Measurements from ENCODE around the gene HSPA1B.
A peak's percentile ranks its signal among the peaks of the same experiment; 100 is the strongest.
"Not testable (repeated sequence)": the region's sequence is repeated elsewhere in the genome, so short reads cannot be mapped to it uniquely, and the experiment has no call there.

The HSPA1B gene

DNA sequence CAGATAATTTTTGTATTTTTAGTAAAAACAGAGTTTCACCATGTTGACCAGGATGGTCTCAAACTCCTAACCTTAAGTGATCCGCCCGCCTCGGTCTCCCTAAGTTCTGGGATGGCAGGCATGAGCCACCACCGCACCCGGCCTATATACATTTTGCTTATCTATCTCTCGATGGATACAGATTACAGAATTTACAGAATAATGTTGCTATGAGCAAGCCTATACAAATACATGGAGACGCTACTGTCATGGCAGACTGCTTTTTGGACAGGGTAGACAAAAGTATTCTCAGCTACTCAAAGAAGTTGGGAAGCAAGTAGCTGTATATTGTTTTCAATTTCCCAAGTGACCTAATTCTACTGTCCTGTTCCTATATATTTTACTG, 14.1 kb upstream of the HSPA1B start:
- Histone ChIP-seq H3K36me3 (ENCODE audit: control insufficient read depth in 1 of 2, insufficient read depth in 2 of 2, low read length in 2 of 2) (no peaks in the 10 kb centered on the region), H3K14ac (ENCODE audit: low read length) (no peak overlapping the region), H4K91ac (ENCODE audit: low read depth, low read length) (peak overlapping the region; percentile 35), H3K4me2 (ENCODE audit: low read length) (peak overlapping the region; percentile 41), H2AFZ (ENCODE audit: insufficient read depth, low read length, poor library complexity) (no peak overlapping the region), H3K4me3 (ENCODE audit: low read depth, low read length) (no peak overlapping the region), H3K23ac (ENCODE audit: low read length) (no peak overlapping the region), H2BK12ac (ENCODE audit: low read length) (no peak overlapping the region), H4K8ac (ENCODE audit: low read depth, low read length) (peak overlapping the region; percentile 4), H3K4ac (ENCODE audit: low read depth, low read length) (no peak overlapping the region), H3K79me2 (ENCODE audit: control insufficient read depth, insufficient read depth, low read length, poor library complexity) (no peaks in the 10 kb centered on the region), H3K79me1 (ENCODE audit: low read length) (peaks cover 9% of the 10 kb centered on the region), H3K4me1 (ENCODE audit: control insufficient read depth in 1 of 2, insufficient read depth in 2 of 2, low read length in 2 of 2) (peaks cover 6 to 8% of the 10 kb centered on the region in 2 experiments), H2BK120ac (ENCODE audit: insufficient read depth, low read length, poor library complexity) (no peak overlapping the region), H2BK5ac (ENCODE audit: low read depth, low read length, poor library complexity) (no peak overlapping the region), H3K27ac (ENCODE audit: low read depth, low read length) (peak overlapping the region; percentile 68), H3K27me3 (ENCODE audit: insufficient read depth, low read length) (no peaks in the 10 kb centered on the region), H3K9me3 (ENCODE audit: insufficient read depth, low read depth, low read length) (peaks cover 1% of the 10 kb centered on the region), H4K12ac (ENCODE audit: low read depth, low read length) (no peak overlapping the region), H3K9ac (ENCODE audit: low read length) (no peak overlapping the region), H2AK5ac (ENCODE audit: low read length) (no peak overlapping the region), H3K18ac (ENCODE audit: low read length) (no peak overlapping the region)
- WGBS (ENCODE audit: extremely low coverage, insufficient coverage, insufficient read length): no CpG with 5 or more reads among the region's 7 CpGs
- no peak for DNase-seq

DNA sequence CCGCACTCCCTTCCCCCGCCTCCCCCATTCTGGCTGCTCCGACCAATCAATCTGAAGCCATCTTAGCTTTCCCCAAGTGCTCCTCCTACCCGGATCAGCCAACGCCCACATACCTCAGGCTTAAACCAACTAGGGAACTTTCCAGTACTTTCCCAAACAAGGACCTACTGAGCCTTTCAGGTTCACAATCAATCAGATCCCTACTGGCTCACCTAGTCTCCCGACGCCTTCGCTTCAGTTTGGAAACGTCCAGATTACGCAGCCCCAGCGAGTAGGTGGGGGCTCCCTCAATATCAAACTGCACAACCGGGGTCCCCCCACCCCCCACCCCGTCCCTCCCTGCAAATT, 12.9 kb upstream of the HSPA1B start:
- no peak overlapping the region for H2AFZ ChIP-seq (ENCODE audit: insufficient read depth, low read length, poor library complexity)
- peak overlapping the region; percentile 89 for H4K91ac ChIP-seq (ENCODE audit: low read depth, low read length)
- H3K9me3 ChIP-seq (ENCODE audit: insufficient read depth, low read depth, low read length): peaks cover 1% of the 10 kb centered on the region
- no peak overlapping the region for H3K23ac ChIP-seq (ENCODE audit: low read length)
- peak overlapping the region; percentile 64 for H3K9ac ChIP-seq (ENCODE audit: low read length)
- no peaks in the 10 kb centered on the region for H3K36me3 ChIP-seq (ENCODE audit: control insufficient read depth in 1 of 2, insufficient read depth in 2 of 2, low read length in 2 of 2)
- H4K8ac ChIP-seq (ENCODE audit: low read depth, low read length): peak overlapping the region; percentile 68
- peak overlapping the region; percentile 78 for H2BK5ac ChIP-seq (ENCODE audit: low read depth, low read length, poor library complexity)
- peak overlapping the region; percentile 25 for H3K4me3 ChIP-seq (ENCODE audit: low read depth, low read length)
- H3K4me2 ChIP-seq (ENCODE audit: low read length): peak overlapping the region; percentile 65
- no peaks in the 10 kb centered on the region for H3K27me3 ChIP-seq (ENCODE audit: insufficient read depth, low read length)
- peak overlapping the region; percentile 16 for H3K4ac ChIP-seq (ENCODE audit: low read depth, low read length)
- H3K79me1 ChIP-seq (ENCODE audit: low read length): peaks cover 9% of the 10 kb centered on the region
- no CpG with 5 or more reads among the region's 13 CpGs for WGBS (ENCODE audit: extremely low coverage, insufficient coverage, insufficient read length)
- H3K4me1 ChIP-seq (ENCODE audit: control insufficient read depth in 1 of 2, insufficient read depth in 2 of 2, low read length in 2 of 2): peaks cover 6 to 8% of the 10 kb centered on the region in 2 experiments
- H3K27ac ChIP-seq (ENCODE audit: low read depth, low read length): peak overlapping the region; percentile 99
- peak overlapping the region; percentile 55 for H3K14ac ChIP-seq (ENCODE audit: low read length)
- H2AK5ac ChIP-seq (ENCODE audit: low read length): no peak overlapping the region
- no peak overlapping the region for H4K12ac ChIP-seq (ENCODE audit: low read depth, low read length)
- peak; percentile 93 to 94 for DNase-seq
- peak overlapping the region; percentile 33 for H3K18ac ChIP-seq (ENCODE audit: low read length)
- no peaks in the 10 kb centered on the region for H3K79me2 ChIP-seq (ENCODE audit: control insufficient read depth, insufficient read depth, low read length, poor library complexity)
- H2BK120ac ChIP-seq (ENCODE audit: insufficient read depth, low read length, poor library complexity): peak overlapping the region; percentile 36
- no peak overlapping the region for H2BK12ac ChIP-seq (ENCODE audit: low read length)

DNA sequence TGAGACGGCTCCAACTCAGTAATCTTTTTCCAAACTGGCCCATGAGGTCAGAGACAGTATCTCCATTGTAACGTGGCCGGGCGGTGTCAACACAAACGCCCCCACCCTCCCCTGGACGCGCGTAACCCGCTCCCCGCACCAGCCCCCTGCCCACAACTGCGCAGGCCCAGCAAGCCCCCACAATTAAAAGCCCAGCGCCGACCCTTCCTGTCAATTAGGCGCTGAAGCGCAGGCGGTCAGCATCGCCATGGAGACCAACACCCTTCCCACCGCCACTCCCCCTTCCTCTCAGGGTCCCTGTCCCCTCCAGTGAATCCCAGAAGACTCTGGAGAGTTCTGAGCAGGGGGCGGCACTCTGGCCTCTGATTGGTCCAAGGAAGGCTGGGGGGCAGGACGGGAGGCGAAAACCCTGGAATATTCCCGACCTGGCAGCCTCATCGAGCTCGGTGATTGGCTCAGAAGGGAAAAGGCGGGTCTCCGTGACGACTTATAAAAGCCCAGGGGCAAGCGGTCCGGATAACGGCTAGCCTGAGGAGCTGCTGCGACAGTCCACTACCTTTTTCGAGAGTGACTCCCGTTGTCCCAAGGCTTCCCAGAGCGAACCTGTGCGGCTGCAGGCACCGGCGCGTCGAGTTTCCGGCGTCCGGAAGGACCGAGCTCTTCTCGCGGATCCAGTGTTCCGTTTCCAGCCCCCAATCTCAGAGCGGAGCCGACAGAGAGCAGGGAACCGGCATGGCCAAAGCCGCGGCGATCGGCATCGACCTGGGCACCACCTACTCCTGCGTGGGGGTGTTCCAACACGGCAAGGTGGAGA, 12.3 kb upstream of the HSPA1B start, which contains the start of the genes HSPA1A and HSPA1L:
Gene HSPA1A, plus strand, starts transcription at position 519 of the 814 bp plus-strand sequence. Its CDS starts 214 bp downstream, at position 733.
Gene HSPA1L, minus strand, starts transcription at position 259 of the 814 bp plus-strand sequence. CDS start 3,311 bp downstream, outside the sequence.
- H2BK120ac ChIP-seq (ENCODE audit: insufficient read depth, low read length, poor library complexity): peak within 1 kb of the TSS; percentile 79
- no CpG with 5 or more reads among the region's 56 CpGs for WGBS (ENCODE audit: extremely low coverage, insufficient coverage, insufficient read length)
- H3K4me1 ChIP-seq (ENCODE audit: control insufficient read depth in 1 of 2, insufficient read depth in 2 of 2, low read length in 2 of 2): peaks cover 6 to 8% of the 10 kb centered on the region in 2 experiments
- no peaks in the 10 kb centered on the region for H3K79me2 ChIP-seq (ENCODE audit: control insufficient read depth, insufficient read depth, low read length, poor library complexity)
- H3K4ac ChIP-seq (ENCODE audit: low read depth, low read length): peak within 1 kb of the TSS; percentile 16
- H4K91ac ChIP-seq (ENCODE audit: low read depth, low read length): peak within 1 kb of the TSS; percentile 89
- peak within 1 kb of the TSS; percentile 33 for H3K18ac ChIP-seq (ENCODE audit: low read length)
- peaks cover 1% of the 10 kb centered on the region for H3K9me3 ChIP-seq (ENCODE audit: insufficient read depth, low read depth, low read length)
- no peaks in the 10 kb centered on the region for H3K27me3 ChIP-seq (ENCODE audit: insufficient read depth, low read length)
- no peak within 1 kb of the TSS for H2BK12ac ChIP-seq (ENCODE audit: low read length)
- H3K23ac ChIP-seq (ENCODE audit: low read length): no peak within 1 kb of the TSS
- no peak within 1 kb of the TSS for H4K12ac ChIP-seq (ENCODE audit: low read depth, low read length)
- H3K4me3 ChIP-seq (ENCODE audit: low read depth, low read length): peak within 1 kb of the TSS; percentile 66
- H2AFZ ChIP-seq (ENCODE audit: insufficient read depth, low read length, poor library complexity): peak within 1 kb of the TSS; percentile 47
- H3K36me3 ChIP-seq (ENCODE audit: control insufficient read depth in 1 of 2, insufficient read depth in 2 of 2, low read length in 2 of 2): no peaks in the 10 kb centered on the region
- peak within 1 kb of the TSS; percentile 99 for H3K27ac ChIP-seq (ENCODE audit: low read depth, low read length)
- H4K8ac ChIP-seq (ENCODE audit: low read depth, low read length): peak within 1 kb of the TSS; percentile 69
- peak; percentile 88 to 91 for DNase-seq
- peaks cover 9% of the 10 kb centered on the region for H3K79me1 ChIP-seq (ENCODE audit: low read length)
- H3K4me2 ChIP-seq (ENCODE audit: low read length): peak within 1 kb of the TSS; percentile 75
- H3K14ac ChIP-seq (ENCODE audit: low read length): peak within 1 kb of the TSS; percentile 55
- peak within 1 kb of the TSS; percentile 78 for H2BK5ac ChIP-seq (ENCODE audit: low read depth, low read length, poor library complexity)
- H2AK5ac ChIP-seq (ENCODE audit: low read length): no peak within 1 kb of the TSS
- H3K9ac ChIP-seq (ENCODE audit: low read length): peak within 1 kb of the TSS; percentile 64

DNA sequence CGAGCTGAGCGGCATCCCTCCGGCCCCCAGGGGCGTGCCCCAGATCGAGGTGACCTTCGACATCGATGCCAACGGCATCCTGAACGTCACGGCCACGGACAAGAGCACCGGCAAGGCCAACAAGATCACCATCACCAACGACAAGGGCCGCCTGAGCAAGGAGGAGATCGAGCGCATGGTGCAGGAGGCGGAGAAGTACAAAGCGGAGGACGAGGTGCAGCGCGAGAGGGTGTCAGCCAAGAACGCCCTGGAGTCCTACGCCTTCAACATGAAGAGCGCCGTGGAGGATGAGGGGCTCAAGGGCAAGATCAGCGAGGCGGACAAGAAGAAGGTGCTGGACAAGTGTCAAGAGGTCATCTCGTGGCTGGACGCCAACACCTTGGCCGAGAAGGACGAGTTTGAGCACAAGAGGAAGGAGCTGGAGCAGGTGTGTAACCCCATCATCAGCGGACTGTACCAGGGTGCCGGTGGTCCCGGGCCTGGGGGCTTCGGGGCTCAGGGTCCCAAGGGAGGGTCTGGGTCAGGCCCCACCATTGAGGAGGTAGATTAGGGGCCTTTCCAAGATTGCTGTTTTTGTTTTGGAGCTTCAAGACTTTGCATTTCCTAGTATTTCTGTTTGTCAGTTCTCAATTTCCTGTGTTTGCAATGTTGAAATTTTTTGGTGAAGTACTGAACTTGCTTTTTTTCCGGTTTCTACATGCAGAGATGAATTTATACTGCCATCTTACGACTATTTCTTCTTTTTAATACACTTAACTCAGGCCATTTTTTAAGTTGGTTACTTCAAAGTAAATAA, 10.2 kb upstream of the HSPA1B start:
- not testable (repeated sequence) for H3K27me3 ChIP-seq (ENCODE audit: insufficient read depth, low read length); H3K36me3 ChIP-seq (ENCODE audit: control insufficient read depth in 1 of 2, insufficient read depth in 2 of 2, low read length in 2 of 2); H3K9me3 ChIP-seq (ENCODE audit: insufficient read depth, low read depth, low read length); H3K23ac ChIP-seq (ENCODE audit: low read length); H2BK12ac ChIP-seq (ENCODE audit: low read length); H3K79me2 ChIP-seq (ENCODE audit: control insufficient read depth, insufficient read depth, low read length, poor library complexity); H4K12ac ChIP-seq (ENCODE audit: low read depth, low read length); H4K91ac ChIP-seq (ENCODE audit: low read depth, low read length); H3K4ac ChIP-seq (ENCODE audit: low read depth, low read length); H2AFZ ChIP-seq (ENCODE audit: insufficient read depth, low read length, poor library complexity); H4K8ac ChIP-seq (ENCODE audit: low read depth, low read length); H3K4me3 ChIP-seq (ENCODE audit: low read depth, low read length); H3K14ac ChIP-seq (ENCODE audit: low read length); DNase-seq; H3K27ac ChIP-seq (ENCODE audit: low read depth, low read length); H3K9ac ChIP-seq (ENCODE audit: low read length); H2AK5ac ChIP-seq (ENCODE audit: low read length); H3K18ac ChIP-seq (ENCODE audit: low read length); H2BK120ac ChIP-seq (ENCODE audit: insufficient read depth, low read length, poor library complexity); H2BK5ac ChIP-seq (ENCODE audit: low read depth, low read length, poor library complexity)
- WGBS (ENCODE audit: extremely low coverage, insufficient coverage, insufficient read length): no CpG with 5 or more reads among the region's 37 CpGs
- peaks cover 19% of the 10 kb centered on the region for H3K79me1 ChIP-seq (ENCODE audit: low read length)
- H3K4me1 ChIP-seq (ENCODE audit: control insufficient read depth in 1 of 2, insufficient read depth in 2 of 2, low read length in 2 of 2): peaks cover 8 to 10% of the 10 kb centered on the region in 2 experiments
- H3K4me2 ChIP-seq (ENCODE audit: low read length): peak overlapping the region; percentile 36
